ENCODE results near the gene TMEM117. TPM values are rescaled to one million over a fixed set of nuclear protein-coding genes. Genes with fewer than 3 reads are reported as not detected.

The TMEM117 gene
- total and polyA plus RNA-seq, 2 donors (not counting 1 experiment from before 2014, with no cell fraction given) = 2.0 to 10.4 TPM

DNA sequence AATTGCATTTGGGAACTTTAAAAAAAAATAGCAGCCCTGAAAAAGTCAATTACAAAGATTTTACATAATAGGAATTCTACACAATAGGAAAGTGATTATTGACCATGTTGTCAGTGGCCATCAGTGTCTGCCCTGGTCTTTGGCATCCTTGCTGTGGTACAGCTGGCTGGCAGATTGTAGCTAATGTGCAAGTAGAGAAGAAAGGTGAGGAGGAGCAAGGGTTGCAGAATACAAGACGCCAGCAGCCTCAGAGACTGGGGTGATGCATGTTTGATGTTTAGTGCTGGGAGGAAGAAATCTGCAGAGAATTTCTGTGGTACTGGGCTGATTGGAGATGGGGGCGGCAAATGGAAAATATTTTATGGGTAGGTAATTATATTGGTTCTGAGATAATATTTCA lies 322.9 kb downstream of the TMEM117 start:
- Mint-ChIP-seq H3K27ac (no peak overlapping the region), H3K4me1 (peaks cover 10% of the 10 kb centered on the region), H3K9me3 (ENCODE audit: insufficient read depth) (no peaks in the 10 kb centered on the region), H3K4me3 (no peak overlapping the region), H3K27me3 (no peaks in the 10 kb centered on the region)
- no peak overlapping the region for H3K4me3 ChIP-seq (ENCODE audit: control extremely low read depth in 1 of 5, extremely low read depth in 1 of 5, insufficient read depth in 1 of 5, low read depth in 2 of 5, low read length in 4 of 5)
- 100% methylated on average over 2 of the region's 2 CpGs for WGBS (ENCODE audit: insufficient coverage)
- no peaks in the 10 kb centered on the region for H3K36me3 ChIP-seq (replicated peaks in 1 of 2; ENCODE audit: control extremely low read depth in 1 of 2, control insufficient read depth in 1 of 2, extremely low read depth in 1 of 2, insufficient read depth in 2 of 2, low read length in 1 of 2)
- no peak for ATAC-seq (ENCODE audit: low read depth)
- H3K27ac ChIP-seq (ENCODE audit: low read length in 2 of 2) = no peak overlapping the region
- H3K4me2 ChIP-seq (replicated peaks; ENCODE audit: low read depth, low read length, poor library complexity, severe bottlenecking) = no peak overlapping the region
- intact Hi-C loops (cut with micrococcal nuclease) = no loop called here
- H4K20me1 ChIP-seq (ENCODE audit: control insufficient read depth, insufficient read depth, low read length, poor library complexity, severe bottlenecking) = no peaks in the 10 kb centered on the region
- no peak overlapping the region for H3K9ac ChIP-seq (ENCODE audit: low read length)
- POLR2A ChIA-PET = no interaction called here
- CTCF ChIA-PET = no interaction called here
- H3K4me1 ChIP-seq (ENCODE audit: control insufficient read depth in 2 of 2, insufficient read depth in 2 of 2, low read length in 2 of 2) = no peaks in the 10 kb centered on the region
- no peak overlapping the region for H2AFZ ChIP-seq (ENCODE audit: insufficient read depth, low read depth, low read length, poor library complexity, severe bottlenecking)
- no peak for DNase-seq
- no peak for TF ChIP-seq EZH2 (IDR thresholded peaks at IDR 0.05; ENCODE audit: borderline replicate concordance, insufficient read depth, low read depth, low read length, poor library complexity, severe bottlenecking)
- TF ChIP-seq, protein P1, sequence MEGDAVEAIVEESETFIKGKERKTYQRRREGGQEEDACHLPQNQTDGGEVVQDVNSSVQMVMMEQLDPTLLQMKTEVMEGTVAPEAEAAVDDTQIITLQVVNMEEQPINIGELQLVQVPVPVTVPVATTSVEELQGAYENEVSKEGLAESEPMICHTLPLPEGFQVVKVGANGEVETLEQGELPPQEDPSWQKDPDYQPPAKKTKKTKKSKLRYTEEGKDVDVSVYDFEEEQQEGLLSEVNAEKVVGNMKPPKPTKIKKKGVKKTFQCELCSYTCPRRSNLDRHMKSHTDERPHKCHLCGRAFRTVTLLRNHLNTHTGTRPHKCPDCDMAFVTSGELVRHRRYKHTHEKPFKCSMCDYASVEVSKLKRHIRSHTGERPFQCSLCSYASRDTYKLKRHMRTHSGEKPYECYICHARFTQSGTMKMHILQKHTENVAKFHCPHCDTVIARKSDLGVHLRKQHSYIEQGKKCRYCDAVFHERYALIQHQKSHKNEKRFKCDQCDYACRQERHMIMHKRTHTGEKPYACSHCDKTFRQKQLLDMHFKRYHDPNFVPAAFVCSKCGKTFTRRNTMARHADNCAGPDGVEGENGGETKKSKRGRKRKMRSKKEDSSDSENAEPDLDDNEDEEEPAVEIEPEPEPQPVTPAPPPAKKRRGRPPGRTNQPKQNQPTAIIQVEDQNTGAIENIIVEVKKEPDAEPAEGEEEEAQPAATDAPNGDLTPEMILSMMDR (IDR thresholded peaks at IDR 0.05) = no peak
- H3K9me3 ChIP-seq (ENCODE audit: control extremely low read depth in 1 of 3, control insufficient read depth in 2 of 3, insufficient read depth in 1 of 3, low read length in 2 of 3) = no peaks in the 10 kb centered on the region
- no peaks in the 10 kb centered on the region for H3K79me2 ChIP-seq (ENCODE audit: control insufficient read depth, insufficient read depth, low read length)
- H3K27me3 ChIP-seq (replicated peaks in 1 of 4; ENCODE audit: control extremely low read depth in 1 of 4, control insufficient read depth in 3 of 4, insufficient read depth in 4 of 4, low read length in 3 of 4) = no peaks in the 10 kb centered on the region

DNA sequence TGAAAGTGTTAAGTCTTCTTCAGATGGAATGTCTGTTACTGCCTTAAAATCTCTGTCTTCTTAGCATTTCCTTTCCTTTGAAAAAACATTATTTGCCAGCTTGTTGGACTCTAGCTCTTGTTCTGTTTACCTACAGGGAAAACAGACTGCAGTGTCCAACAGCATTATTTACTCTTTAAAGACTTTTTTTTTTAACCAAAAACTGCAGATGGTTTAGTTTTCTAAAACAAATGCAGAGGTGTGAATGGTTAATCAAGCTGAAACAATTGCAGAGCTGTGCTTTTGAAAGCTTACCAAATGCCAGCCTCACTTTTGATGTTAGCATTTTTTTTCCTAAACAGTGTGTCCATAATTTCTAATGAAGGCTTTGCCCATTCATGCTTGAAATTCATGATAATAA lies 323.3 kb downstream of the TMEM117 start:
- ChIA-PET CTCF (no interaction called here), POLR2A (no interaction called here)
- Histone ChIP-seq H3K9me3 (ENCODE audit: control extremely low read depth in 1 of 3, control insufficient read depth in 2 of 3, insufficient read depth in 1 of 3, low read length in 2 of 3) (no peaks in the 10 kb centered on the region), H3K79me2 (ENCODE audit: control insufficient read depth, insufficient read depth, low read length) (no peaks in the 10 kb centered on the region), H3K36me3 (replicated peaks in 1 of 2; ENCODE audit: control extremely low read depth in 1 of 2, control insufficient read depth in 1 of 2, extremely low read depth in 1 of 2, insufficient read depth in 2 of 2, low read length in 1 of 2) (no peaks in the 10 kb centered on the region), H4K20me1 (ENCODE audit: control insufficient read depth, insufficient read depth, low read length, poor library complexity, severe bottlenecking) (no peaks in the 10 kb centered on the region), H3K4me3 (ENCODE audit: control extremely low read depth in 1 of 5, extremely low read depth in 1 of 5, insufficient read depth in 1 of 5, low read depth in 2 of 5, low read length in 4 of 5) (no peak overlapping the region), H3K4me1 (ENCODE audit: control insufficient read depth in 2 of 2, insufficient read depth in 2 of 2, low read length in 2 of 2) (no peaks in the 10 kb centered on the region), H3K27me3 (replicated peaks in 1 of 4; ENCODE audit: control extremely low read depth in 1 of 4, control insufficient read depth in 3 of 4, insufficient read depth in 4 of 4, low read length in 3 of 4) (no peaks in the 10 kb centered on the region), H3K4me2 (replicated peaks; ENCODE audit: low read depth, low read length, poor library complexity, severe bottlenecking) (no peak overlapping the region), H3K9ac (ENCODE audit: low read length) (no peak overlapping the region), H2AFZ (ENCODE audit: insufficient read depth, low read depth, low read length, poor library complexity, severe bottlenecking) (no peak overlapping the region), H3K27ac (ENCODE audit: low read length in 2 of 2) (no peak overlapping the region)
- DNase-seq (no peak), ATAC-seq (ENCODE audit: low read depth) (no peak)
- no peaks in the 10 kb centered on the region for H3K9me3 Mint-ChIP-seq (ENCODE audit: insufficient read depth)
- no peak overlapping the region for H3K4me3 Mint-ChIP-seq
- H3K27ac Mint-ChIP-seq = no peak overlapping the region
- intact Hi-C loops (cut with micrococcal nuclease) = no loop called here
- H3K27me3 Mint-ChIP-seq = no peaks in the 10 kb centered on the region
- H3K4me1 Mint-ChIP-seq = peaks cover 10% of the 10 kb centered on the region
- TF ChIP-seq, protein P1 (IDR thresholded peaks at IDR 0.05) = no peak

Data from B cell (primary cell).